ENCODE measurements around the gene MAP7D2. TPM values are rescaled to one million over a fixed set of nuclear protein-coding genes. Genes with fewer than 3 reads are reported as not detected.

Gene MAP7D2
- total RNA-seq, 4 donors from 2014 or later, result 0.60 to 1.5 TPM; not detected in 2

DNA sequence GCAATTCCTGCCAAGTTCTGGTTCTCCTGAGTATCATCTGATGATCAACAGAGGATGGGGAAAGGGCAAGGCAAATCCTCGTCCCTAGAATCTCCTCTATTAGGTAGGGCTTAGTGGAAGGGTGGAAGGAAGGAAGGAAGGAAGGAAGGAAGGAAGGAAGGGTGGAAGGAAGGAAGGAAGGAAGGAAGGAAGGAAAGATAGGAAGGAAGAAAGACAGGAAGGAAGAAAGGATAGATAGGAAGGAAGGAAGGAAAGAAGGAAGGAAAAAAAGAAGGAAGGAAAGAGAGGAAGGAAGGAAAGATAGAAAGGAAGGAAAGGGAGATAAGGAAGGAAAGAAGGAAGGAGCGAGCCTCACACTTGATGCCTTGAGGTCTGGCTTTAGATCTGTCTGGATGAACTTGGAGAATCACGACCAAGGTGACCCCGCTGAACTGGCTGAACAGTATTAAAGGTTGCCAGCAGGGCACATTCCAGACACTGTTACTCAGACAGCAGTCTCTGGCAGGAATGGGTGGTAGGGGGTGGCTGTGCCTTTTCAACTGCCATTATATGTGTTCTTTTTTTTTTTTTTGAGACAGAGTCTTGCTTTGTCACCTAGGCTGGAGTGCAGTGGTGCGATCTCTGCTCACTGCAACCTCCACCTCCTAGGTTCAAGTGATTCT, 57.1 kb downstream of the MAP7D2 start:
- 63 to 64% methylated on average over 5 of the region's 5 CpGs for WGBS, 2 donors
- H3K27me3 ChIP-seq, result no peaks in the 10 kb centered on the region
- no peaks in the 10 kb centered on the region for H3K4me1 ChIP-seq
- H3K27ac ChIP-seq, result no peak overlapping the region
- DNase-seq (ENCODE audit: low spot score in 2 of 2), result no peak
- no peaks in the 10 kb centered on the region for H3K36me3 ChIP-seq
- no peaks in the 10 kb centered on the region for H3K9me3 ChIP-seq
- TF ChIP-seq EP300 (IDR thresholded peaks at IDR 0.05), result no peak
- TF ChIP-seq, protein P1, sequence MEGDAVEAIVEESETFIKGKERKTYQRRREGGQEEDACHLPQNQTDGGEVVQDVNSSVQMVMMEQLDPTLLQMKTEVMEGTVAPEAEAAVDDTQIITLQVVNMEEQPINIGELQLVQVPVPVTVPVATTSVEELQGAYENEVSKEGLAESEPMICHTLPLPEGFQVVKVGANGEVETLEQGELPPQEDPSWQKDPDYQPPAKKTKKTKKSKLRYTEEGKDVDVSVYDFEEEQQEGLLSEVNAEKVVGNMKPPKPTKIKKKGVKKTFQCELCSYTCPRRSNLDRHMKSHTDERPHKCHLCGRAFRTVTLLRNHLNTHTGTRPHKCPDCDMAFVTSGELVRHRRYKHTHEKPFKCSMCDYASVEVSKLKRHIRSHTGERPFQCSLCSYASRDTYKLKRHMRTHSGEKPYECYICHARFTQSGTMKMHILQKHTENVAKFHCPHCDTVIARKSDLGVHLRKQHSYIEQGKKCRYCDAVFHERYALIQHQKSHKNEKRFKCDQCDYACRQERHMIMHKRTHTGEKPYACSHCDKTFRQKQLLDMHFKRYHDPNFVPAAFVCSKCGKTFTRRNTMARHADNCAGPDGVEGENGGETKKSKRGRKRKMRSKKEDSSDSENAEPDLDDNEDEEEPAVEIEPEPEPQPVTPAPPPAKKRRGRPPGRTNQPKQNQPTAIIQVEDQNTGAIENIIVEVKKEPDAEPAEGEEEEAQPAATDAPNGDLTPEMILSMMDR (IDR thresholded peaks at IDR 0.05), result no peak
- TF ChIP-seq POLR2A (IDR thresholded peaks at IDR 0.05), result no peak
- no peak overlapping the region for H3K4me3 ChIP-seq

DNA sequence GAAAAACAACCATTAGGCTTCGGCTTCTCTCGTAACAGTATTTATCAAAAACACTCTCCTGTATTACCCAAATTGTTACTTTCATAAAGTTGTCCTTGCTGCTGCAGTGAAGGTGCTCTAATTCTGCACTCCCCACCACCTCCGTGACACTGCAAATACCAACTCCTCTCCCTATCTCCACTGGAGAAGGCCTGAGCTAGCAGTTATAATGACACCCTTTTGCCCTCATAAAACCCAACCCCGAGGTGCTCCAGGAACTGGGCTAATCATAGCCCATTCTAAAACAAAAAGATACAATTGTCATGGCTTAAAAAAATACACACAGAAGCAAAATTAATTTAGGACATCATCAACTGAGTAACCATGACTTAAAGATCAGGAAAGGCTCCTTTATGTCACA, 59.2 kb downstream of the MAP7D2 start:
- Histone ChIP-seq H3K4me1 (no peaks in the 10 kb centered on the region), H3K36me3 (no peaks in the 10 kb centered on the region), H3K27ac (no peak overlapping the region), H3K4me3 (no peak overlapping the region), H3K27me3 (no peaks in the 10 kb centered on the region), H3K9me3 (no peaks in the 10 kb centered on the region)
- 77 to 82% methylated on average over 4 of the region's 4 CpGs for WGBS, 2 donors
- TF ChIP-seq EP300 (IDR thresholded peaks at IDR 0.05) (no peak), POLR2A (IDR thresholded peaks at IDR 0.05) (no peak)
- DNase-seq (ENCODE audit: low spot score in 2 of 2), result no peak

DNA sequence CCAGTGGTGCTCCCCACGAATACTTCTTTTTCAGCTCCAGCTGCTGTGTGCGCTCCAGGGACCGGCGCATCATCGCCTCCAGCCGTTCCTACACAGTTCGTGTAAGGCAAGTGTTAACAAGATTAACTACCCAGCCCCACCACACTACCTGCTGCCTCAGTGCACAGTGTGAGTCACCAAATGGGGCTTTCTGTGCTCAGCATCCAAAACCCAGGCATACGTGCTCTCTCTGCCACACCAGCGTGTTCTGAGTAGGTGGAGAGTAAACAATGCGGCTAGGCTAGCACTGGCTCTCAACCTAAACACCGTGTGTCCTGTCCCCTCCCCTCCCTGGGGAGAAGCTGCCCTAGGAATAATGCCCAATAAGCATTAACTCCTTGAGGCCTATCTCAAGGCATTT, 60.0 kb downstream of the MAP7D2 start:
- no peak for TF ChIP-seq POLR2A (IDR thresholded peaks at IDR 0.05)
- TF ChIP-seq, protein P1 (IDR thresholded peaks at IDR 0.05), result no peak
- no peak for TF ChIP-seq EP300 (IDR thresholded peaks at IDR 0.05)
- Histone ChIP-seq H3K27me3 (no peaks in the 10 kb centered on the region), H3K4me3 (no peak overlapping the region), H3K4me1 (no peaks in the 10 kb centered on the region), H3K27ac (no peak overlapping the region), H3K36me3 (no peaks in the 10 kb centered on the region), H3K9me3 (no peaks in the 10 kb centered on the region)
- WGBS, 2 donors, result 69 to 81% methylated on average over 7 to 11 of the region's 11 CpGs
- DNase-seq (ENCODE audit: low spot score in 2 of 2), result no peak

DNA sequence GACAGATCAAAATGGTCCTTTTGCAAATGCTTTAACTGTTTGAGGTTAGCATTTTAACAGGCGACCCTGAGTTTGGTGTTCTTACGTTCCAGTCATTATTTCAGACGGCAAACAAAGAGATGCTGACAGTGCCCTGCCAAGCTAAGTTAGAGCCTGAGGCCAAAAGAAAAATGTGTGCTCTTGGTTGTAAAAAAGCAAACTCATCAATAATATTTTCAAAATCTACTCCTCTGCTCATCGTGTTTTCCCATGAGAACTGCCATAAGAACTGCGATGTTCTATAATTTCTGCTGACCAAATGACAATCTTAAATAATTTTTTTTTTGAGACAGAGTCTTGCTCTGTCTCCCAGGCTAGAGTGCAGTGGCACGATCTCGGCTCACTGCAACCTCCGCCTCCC, 63.2 kb downstream of the MAP7D2 start:
- Histone ChIP-seq H3K4me3 (no peak overlapping the region), H3K4me1 (no peaks in the 10 kb centered on the region), H3K36me3 (no peaks in the 10 kb centered on the region), H3K9me3 (no peaks in the 10 kb centered on the region), H3K27ac (no peak overlapping the region), H3K27me3 (peaks cover 0 to under 1% of the 10 kb centered on the region in 2 donors)
- no peak for DNase-seq (ENCODE audit: low spot score in 2 of 2)
- WGBS, 2 donors, result 77 to 80% methylated on average over 8 of the region's 8 CpGs
- TF ChIP-seq POLR2A (IDR thresholded peaks at IDR 0.05), result no peak
- TF ChIP-seq EP300 (IDR thresholded peaks at IDR 0.05), result no peak
- TF ChIP-seq, protein P1 (IDR thresholded peaks at IDR 0.05), result no peak

DNA sequence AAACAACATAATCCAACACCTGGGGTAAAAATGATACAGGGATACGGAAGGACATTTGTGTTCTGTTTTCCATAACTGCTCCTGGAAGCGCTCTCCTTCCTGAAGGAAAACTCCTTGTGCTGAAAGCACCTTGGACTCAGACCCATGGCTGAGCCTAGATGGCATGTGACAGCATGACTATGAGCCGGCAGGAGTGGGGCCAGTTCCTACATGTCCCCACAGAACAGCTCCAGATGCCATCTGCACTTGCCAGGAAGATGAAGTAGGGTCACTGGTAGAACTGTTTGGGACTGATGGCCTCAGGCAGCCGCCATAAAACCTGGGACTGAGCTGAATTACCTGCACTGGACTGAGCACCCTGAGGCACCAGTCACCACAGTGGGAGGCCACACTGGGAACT, 69.8 kb downstream of the MAP7D2 start:
- Histone ChIP-seq H3K27me3 (peaks cover 0 to 6% of the 10 kb centered on the region in 2 donors), H3K4me1 (no peaks in the 10 kb centered on the region), H3K27ac (no peak overlapping the region), H3K9me3 (no peaks in the 10 kb centered on the region), H3K4me3 (no peak overlapping the region), H3K36me3 (no peaks in the 10 kb centered on the region)
- TF ChIP-seq, protein P1 (IDR thresholded peaks at IDR 0.05), result no peak
- TF ChIP-seq POLR2A (IDR thresholded peaks at IDR 0.05) (no peak), EP300 (IDR thresholded peaks at IDR 0.05) (no peak)
- DNase-seq (ENCODE audit: low spot score in 2 of 2), result no peak
- 85 to 88% methylated on average over 3 to 4 of the region's 4 CpGs for WGBS, 2 donors

Data from tibial nerve (tissue), 4 donors.